H1 (cell line): ENCODE measurements around the gene SLC6A6. TPM values are rescaled to one million over a fixed set of nuclear protein-coding genes. Genes with fewer than 3 reads are reported as not detected.

Source experiments
- CTCF ChIA-PET: fragments of 300-600 bp; sonication (Branson Sonifier 250); formaldehyde crosslinking; loops from one replicate; lab custom pipeline; 2021; ENCODE audit not compliant: partially characterized antibody; lab: Charles Lee
- POLR2A ChIA-PET: fragments of 300-600 bp; sonication (Branson Sonifier 250); formaldehyde crosslinking; loops from one replicate; lab custom pipeline; 2021; ENCODE audit warnings: inconsistent platforms; ENCODE audit not compliant: partially characterized antibody; lab: Charles Lee
- DNase-seq, 2 experiments: peaks; one replicate each; pipeline versions ENCODE4 v3.0.0 to v3.0.0-alpha.2; 2010 to 2022; ENCODE audit warnings: low spot score in 2 of 2, low read depth in 1 of 2, mixed read lengths in 1 of 2
- FAIRE-seq: peaks from 2 replicates; lab custom pipeline; 2011; peaks lifted over from hg19 to GRCh38; lab: Jason Lieb, UNC
- H2AFZ ChIP-seq: 2 replicates; pipeline ENCODE4 v1.8.1; 2012; ENCODE audit warnings: low read length, inconsistent platforms
- H2AK5ac ChIP-seq: 2 replicates; pipeline ENCODE4 v1.6.1; 2013; ENCODE audit warnings: low read depth, low read length
- H2BK120ac ChIP-seq: replicated peaks from 2 replicates; pipeline ENCODE3; 2013; ENCODE audit warnings: low read depth, low read length, inconsistent platforms
- H2BK12ac ChIP-seq: 2 replicates; pipeline ENCODE4 v1.6.1; 2013; ENCODE audit warnings: low read depth, low read length
- H2BK15ac ChIP-seq: 2 replicates; pipeline ENCODE4 v1.6.1; 2013; ENCODE audit warnings: low read length
- H2BK20ac ChIP-seq: 2 replicates; pipeline ENCODE4 v1.6.1; 2013; ENCODE audit warnings: low read length
- H2BK5ac ChIP-seq: 2 replicates; pipeline ENCODE4 v1.6.1; 2013; ENCODE audit warnings: low read depth, low read length
- H3K14ac ChIP-seq: 2 replicates; pipeline ENCODE4 v1.6.1; 2013; ENCODE audit warnings: inconsistent platforms; ENCODE audit not compliant: insufficient read length
- H3K18ac ChIP-seq: 2 replicates; pipeline ENCODE4 v1.6.1; 2013; ENCODE audit warnings: low read length; ENCODE audit errors: extremely low read depth
- H3K23ac ChIP-seq: 2 replicates; pipeline ENCODE4 v1.6.1; 2013; ENCODE audit warnings: inconsistent platforms; ENCODE audit not compliant: insufficient read length
- H3K23me2 ChIP-seq: 2 replicates; pipeline ENCODE4 v1.6.1; 2013; ENCODE audit warnings: low read depth, low read length
- H3K27ac ChIP-seq: 2 replicates; pipeline ENCODE4 v1.6.1; 2011; ENCODE audit warnings: low read depth, low read length, inconsistent platforms
- H3K27me3 ChIP-seq, 4 experiments: replicated peaks in 1 of 4; 1 replicate in 1 of 4; 2 replicates in 3 of 4; pipeline versions ENCODE4 v1.6.1 to v1.8.1; 2011 to 2013; ENCODE audit warnings: low read length in 3 of 4, mild to moderate bottlenecking in 3 of 4, inconsistent platforms in 2 of 4, mixed read lengths in 2 of 4, moderate library complexity in 1 of 4; ENCODE audit not compliant: control insufficient read depth in 3 of 4, insufficient read depth in 3 of 4; ENCODE audit errors: extremely low read depth in 1 of 4
- H3K36me3 ChIP-seq, 4 experiments: 2 replicates each; pipeline versions ENCODE4 v1.6.1 to v1.8.1; 2011 to 2013; ENCODE audit warnings: mild to moderate bottlenecking in 4 of 4, low read length in 3 of 4, moderate library complexity in 2 of 4, control low read depth in 1 of 4, inconsistent platforms in 1 of 4; ENCODE audit not compliant: insufficient read depth in 4 of 4, control insufficient read depth in 2 of 4
- H3K4ac ChIP-seq: replicated peaks from 2 replicates; pipeline ENCODE3; 2013; ENCODE audit warnings: low read length, low read depth, mixed read lengths, inconsistent platforms; ENCODE audit not compliant: insufficient read length
- H3K4me1 ChIP-seq, 4 experiments: replicated peaks in 1 of 4; 1 replicate in 1 of 4; 2 replicates in 3 of 4; pipeline versions ENCODE4 v1.6.1 to v1.8.1; 2011 to 2013; ENCODE audit warnings: low read length in 3 of 4, inconsistent platforms in 2 of 4, mixed read lengths in 1 of 4; ENCODE audit not compliant: insufficient read depth in 4 of 4, control insufficient read depth in 3 of 4
- H3K4me2 ChIP-seq, 2 experiments: 2 replicates each; pipeline versions ENCODE4 v1.6.1 to v1.8.1; 2011 to 2013; ENCODE audit warnings: low read depth in 2 of 2, low read length in 2 of 2, control low read depth in 1 of 2, inconsistent platforms in 1 of 2, mild to moderate bottlenecking in 1 of 2; ENCODE audit not compliant: insufficient read depth in 1 of 2
- H3K4me3 ChIP-seq, 4 experiments: fragments of 200-600, 300-600 bp in 1 of 4; sonication (generic), shearing (Covaris generic), sonication (Bioruptor Twin) in 1 of 4; 2 replicates each; pipeline versions ENCODE4 v1.5.1 to v1.8.1; 2011 to 2016; ENCODE audit warnings: low read length in 4 of 4, low read depth in 3 of 4, control low read depth in 2 of 4, inconsistent platforms in 2 of 4, mild to moderate bottlenecking in 2 of 4, mixed read lengths in 1 of 4, moderate library complexity in 1 of 4; ENCODE audit not compliant: insufficient read depth in 2 of 4; ENCODE audit errors: extremely low read depth in 1 of 4
- H3K56ac ChIP-seq: replicated peaks from 2 replicates; pipeline ENCODE3; 2013; ENCODE audit warnings: low read depth, mild to moderate bottlenecking, mixed read lengths, low read length, inconsistent platforms; ENCODE audit not compliant: insufficient read length
- H3K79me1 ChIP-seq: 2 replicates; pipeline ENCODE4 v1.6.1; 2013; ENCODE audit warnings: low read depth, low read length, control low read depth
- H3K79me2 ChIP-seq, 2 experiments: 2 replicates each; pipeline versions ENCODE4 v1.6.1 to v1.8.1; 2012 to 2013; ENCODE audit warnings: low read length in 2 of 2, mild to moderate bottlenecking in 2 of 2, inconsistent platforms in 1 of 2; ENCODE audit not compliant: insufficient read depth in 2 of 2, control insufficient read depth in 1 of 2
- H3K9ac ChIP-seq, 4 experiments: replicated peaks in 1 of 4; 1 replicate in 1 of 4; 2 replicates in 3 of 4; pipeline versions ENCODE4 v1.6.1 to v1.8.1; 2011 to 2013; ENCODE audit warnings: low read depth in 3 of 4, low read length in 3 of 4, control low read depth in 2 of 4, mild to moderate bottlenecking in 2 of 4, moderate library complexity in 2 of 4, inconsistent platforms in 1 of 4; ENCODE audit errors: extremely low read depth in 1 of 4
- H3K9me3 ChIP-seq, 2 experiments: 2 replicates each; pipeline versions ENCODE4 v1.6.1 to v1.8.1; 2012 to 2013; ENCODE audit warnings: mild to moderate bottlenecking in 2 of 2, moderate library complexity in 2 of 2, control low read depth in 1 of 2, inconsistent platforms in 1 of 2, low read depth in 1 of 2, low read length in 1 of 2, mixed read lengths in 1 of 2; ENCODE audit not compliant: insufficient read depth in 2 of 2
- H4K20me1 ChIP-seq, 2 experiments: replicated peaks in 1 of 2; 2 replicates each; pipeline versions ENCODE3 to v1.8.1; 2011 to 2013; ENCODE audit warnings: inconsistent platforms in 2 of 2, low read length in 2 of 2, mild to moderate bottlenecking in 1 of 2; ENCODE audit not compliant: insufficient read depth in 2 of 2, control insufficient read depth in 1 of 2
- H4K5ac ChIP-seq: 2 replicates; pipeline ENCODE4 v1.6.1; 2013; ENCODE audit warnings: low read length, low read depth, mixed read lengths, inconsistent platforms; ENCODE audit not compliant: insufficient read length
- H4K8ac ChIP-seq: 2 replicates; pipeline ENCODE4 v1.8.0; 2013; ENCODE audit warnings: mild to moderate bottlenecking, moderate library complexity, low read length, inconsistent platforms; ENCODE audit not compliant: insufficient read depth; ENCODE audit errors: extremely low read depth
- H4K91ac ChIP-seq: replicated peaks from 2 replicates; pipeline ENCODE3; 2013; ENCODE audit warnings: low read length, mixed read lengths, inconsistent platforms; ENCODE audit not compliant: insufficient read length
- BACH1 ChIP-seq: IDR thresholded peaks from 2 replicates; pipeline ENCODE4 v1.6.1; 2012; ENCODE audit warnings: low read length, improper control_type of control experiment
- CEBPB ChIP-seq: IDR thresholded peaks from 2 replicates; pipeline ENCODE4 v1.6.1; 2012; ENCODE audit warnings: low read depth, low read length
- CHD2 ChIP-seq: IDR thresholded peaks from 2 replicates; pipeline ENCODE4 v1.6.1; 2012; ENCODE audit warnings: low read length, improper control_type of control experiment
- GTF2F1 ChIP-seq: IDR thresholded peaks from 2 replicates; pipeline ENCODE4 v1.6.1; 2012; ENCODE audit warnings: low read depth, low read length, improper control_type of control experiment, borderline replicate concordance
- KDM1A ChIP-seq: fragments of 200-600, 300-600 bp; sonication (generic); IDR thresholded peaks from 2 replicates; pipeline ENCODE4 v1.7.1; 2016; ENCODE audit warnings: mild to moderate bottlenecking, low read length, borderline replicate concordance
- MAFK ChIP-seq: IDR thresholded peaks from 2 replicates; pipeline ENCODE4 v1.6.1; 2012; ENCODE audit warnings: low read depth, mild to moderate bottlenecking, improper control_type of control experiment, low read length
- POLR2A ChIP-seq, 2 experiments: IDR thresholded peaks; 1 replicate in 1 of 2; 2 replicates in 1 of 2; pipeline ENCODE4 v1.6.1; 2011; ENCODE audit warnings: low read depth in 2 of 2, low read length in 2 of 2, mild to moderate bottlenecking in 2 of 2; ENCODE audit errors: control extremely low read depth in 1 of 2
- POU5F1 ChIP-seq: IDR thresholded peaks from 2 replicates; pipeline ENCODE4 v1.6.1; 2011; ENCODE audit warnings: low read depth, mild to moderate bottlenecking, low read length, moderate library complexity
- SIX5 ChIP-seq: IDR thresholded peaks from 2 replicates; pipeline ENCODE4 v1.6.1; 2011; ENCODE audit warnings: mild to moderate bottlenecking, low read depth, low read length
- SRF ChIP-seq: IDR thresholded peaks from 2 replicates; pipeline ENCODE4 v1.6.1; 2011; ENCODE audit warnings: mild to moderate bottlenecking, low read depth, low read length, moderate library complexity
- TAF1 ChIP-seq: IDR thresholded peaks from 2 replicates; pipeline ENCODE4 v1.6.1; 2011; ENCODE audit warnings: mild to moderate bottlenecking, low read depth, low read length
- WGBS, 2 experiments: shearing (Covaris generic) in 1 of 2; methylation state at CpG; one replicate each; pipeline versions ENCODE4 v1.1.6 to v1.1.7; 2013 to 2015; ENCODE audit warnings: low lambda C conversion rate in 2 of 2, mixed read lengths in 2 of 2, inconsistent platforms in 1 of 2, low coverage in 1 of 2, missing lambda C conversion rate in 1 of 2; ENCODE audit not compliant: insufficient replicate concordance in 2 of 2, insufficient coverage in 1 of 2, insufficient read length in 1 of 2; ENCODE audit errors: extremely low coverage in 1 of 2, missing lambda C conversion rate in 1 of 2; 5-methylcytosine and 5-hydroxymethylcytosine counted together
- polyA plus RNA-seq, 7 experiments: library from polyadenylated mRNA; depleted of rRNA in 3 of 7; stranded (reverse) in 5 of 7; unstranded in 2 of 7; fragments of >200 nt in 5 of 7; fragments of 200-250 nt in 2 of 7; gene quantifications; 1 replicate in 5 of 7; 2 replicates in 1 of 7; 4 replicates in 1 of 7; pipeline versions ENCODE4 v1.2.1 to v1.2.3, GENCODE V29; 2011 to 2013; ENCODE audit warnings: missing spikeins in 2 of 7, mixed read lengths in 2 of 7
- total RNA-seq: library from RNA; stranded (reverse); fragmentation: NEBNext Ultra II Directional; extraction: Animal tissue kit (Norgen Biotek cat#: 25700); gene quantifications from 2 replicates; pipeline ENCODE4 v1.2.1, GENCODE V29; 2021
- TF ChIP-seq, protein P1 (sequence below), 3 experiments: IDR thresholded peaks; 1 replicate in 2 of 3; 2 replicates in 1 of 3; pipeline versions ENCODE4 v1.5.1 to v1.6.1; 2011; ENCODE audit warnings: low read length in 3 of 3, mild to moderate bottlenecking in 3 of 3, inconsistent platforms in 2 of 3, low read depth in 1 of 3, moderate library complexity in 1 of 3; ENCODE audit not compliant: insufficient read depth in 1 of 3; ENCODE audit errors: control extremely low read depth in 1 of 3
- TF ChIP-seq, protein P2 (sequence below): IDR thresholded peaks from 2 replicates; pipeline ENCODE4 v1.6.1; 2011; ENCODE audit warnings: low read depth, mild to moderate bottlenecking, low read length; ENCODE audit not compliant: insufficient read depth

SLC6A6 gene
- total and polyA plus RNA-seq, 2 of the 8 experiments (the other 6 are each of a cell fraction or from before 2014, with no cell fraction given): 66.2 to 144 TPM

DNA sequence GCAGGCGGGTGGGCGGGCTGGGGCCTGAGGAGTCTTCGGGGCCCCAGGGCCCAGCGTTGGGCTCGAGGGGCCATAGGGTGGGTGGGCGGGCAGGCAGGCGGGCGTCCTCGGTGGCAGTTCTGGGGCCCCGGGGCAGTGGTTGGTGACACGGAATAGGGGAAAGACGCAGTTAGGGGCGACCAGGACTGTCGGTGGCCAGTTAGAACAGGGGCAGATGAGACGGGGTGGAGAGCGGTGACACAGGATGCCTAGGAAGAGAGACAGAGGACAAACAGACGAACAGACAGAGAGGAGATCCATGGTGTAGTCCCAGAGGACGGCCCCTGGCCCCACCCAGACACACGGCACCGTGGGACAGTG, 101.3 kb downstream of the SLC6A6 start:
- H3K4me1 ChIP-seq: no peaks in the 10 kb centered on the region
- no peak overlapping the region for H3K23ac ChIP-seq
- H3K9me3 ChIP-seq: peaks cover 6 to 9% of the 10 kb centered on the region in 2 experiments; a peak in 3 of 4 replicates
- no peaks in the 10 kb centered on the region for H3K23me2 ChIP-seq
- POLR2A ChIA-PET: no interaction called here
- DNase-seq (no peak), FAIRE-seq (no peak)
- no peak overlapping the region for H3K27ac ChIP-seq
- no peak overlapping the region for H4K91ac ChIP-seq
- H2AFZ ChIP-seq: no peak overlapping the region
- no peak overlapping the region for H2BK15ac ChIP-seq
- CTCF ChIA-PET: interaction anchor here (0.7 to 11.6 kb wide), 5 partner anchors 16 to 607 kb away, joined by 3 to 280 read pairs (median 9); no protein-coding TSS in a partner anchor
- no peak overlapping the region for H3K9ac ChIP-seq
- H3K36me3 ChIP-seq: no peaks in the 10 kb centered on the region
- no peak overlapping the region for H2BK12ac ChIP-seq
- no peak overlapping the region for H2BK120ac ChIP-seq
- H4K20me1 ChIP-seq: no peaks in the 10 kb centered on the region
- no peak overlapping the region for H3K4ac ChIP-seq
- no peak overlapping the region for H3K4me3 ChIP-seq
- no peak overlapping the region for H3K4me2 ChIP-seq
- WGBS, 2 experiments: 89% methylated on average over 10 of the region's 20 CpGs; no CpG with 5 or more reads in 1 of the 2 experiments
- H3K27me3 ChIP-seq: no peaks in the 10 kb centered on the region
- H3K18ac ChIP-seq: no peak overlapping the region
- no peaks in the 10 kb centered on the region; the same call in 1 of the 2 replicates for H3K79me1 ChIP-seq
- no peak overlapping the region for H4K5ac ChIP-seq
- H2BK20ac ChIP-seq: no peak overlapping the region
- H3K79me2 ChIP-seq: no peaks in the 10 kb centered on the region
- no peak overlapping the region for H3K56ac ChIP-seq
- no peak overlapping the region for H2AK5ac ChIP-seq
- H2BK5ac ChIP-seq: no peak overlapping the region
- no peak overlapping the region for H4K8ac ChIP-seq
- H3K14ac ChIP-seq: no peak overlapping the region
- no peak for TF ChIP-seq SRF
- no peak for TF ChIP-seq BACH1
- TF ChIP-seq TAF1: no peak
- no peak for TF ChIP-seq MAFK
- no peak for TF ChIP-seq POLR2A (IDR thresholded peaks at IDR 0.05; ENCODE audit: control extremely low read depth in 1 of 2, low read depth in 2 of 2, low read length in 2 of 2)
- no peak for TF ChIP-seq GTF2F1
- TF ChIP-seq SIX5: no peak
- TF ChIP-seq CEBPB: no peak
- TF ChIP-seq, protein P1, sequence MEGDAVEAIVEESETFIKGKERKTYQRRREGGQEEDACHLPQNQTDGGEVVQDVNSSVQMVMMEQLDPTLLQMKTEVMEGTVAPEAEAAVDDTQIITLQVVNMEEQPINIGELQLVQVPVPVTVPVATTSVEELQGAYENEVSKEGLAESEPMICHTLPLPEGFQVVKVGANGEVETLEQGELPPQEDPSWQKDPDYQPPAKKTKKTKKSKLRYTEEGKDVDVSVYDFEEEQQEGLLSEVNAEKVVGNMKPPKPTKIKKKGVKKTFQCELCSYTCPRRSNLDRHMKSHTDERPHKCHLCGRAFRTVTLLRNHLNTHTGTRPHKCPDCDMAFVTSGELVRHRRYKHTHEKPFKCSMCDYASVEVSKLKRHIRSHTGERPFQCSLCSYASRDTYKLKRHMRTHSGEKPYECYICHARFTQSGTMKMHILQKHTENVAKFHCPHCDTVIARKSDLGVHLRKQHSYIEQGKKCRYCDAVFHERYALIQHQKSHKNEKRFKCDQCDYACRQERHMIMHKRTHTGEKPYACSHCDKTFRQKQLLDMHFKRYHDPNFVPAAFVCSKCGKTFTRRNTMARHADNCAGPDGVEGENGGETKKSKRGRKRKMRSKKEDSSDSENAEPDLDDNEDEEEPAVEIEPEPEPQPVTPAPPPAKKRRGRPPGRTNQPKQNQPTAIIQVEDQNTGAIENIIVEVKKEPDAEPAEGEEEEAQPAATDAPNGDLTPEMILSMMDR (IDR thresholded peaks at IDR 0.05; ENCODE audit: control extremely low read depth in 1 of 3, insufficient read depth in 1 of 3, low read depth in 1 of 3, low read length in 3 of 3): no peak
- no peak for TF ChIP-seq POU5F1
- TF ChIP-seq, protein P2, sequence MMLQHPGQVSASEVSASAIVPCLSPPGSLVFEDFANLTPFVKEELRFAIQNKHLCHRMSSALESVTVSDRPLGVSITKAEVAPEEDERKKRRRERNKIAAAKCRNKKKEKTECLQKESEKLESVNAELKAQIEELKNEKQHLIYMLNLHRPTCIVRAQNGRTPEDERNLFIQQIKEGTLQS: no peak
- no peak for TF ChIP-seq KDM1A
- TF ChIP-seq CHD2: no peak
